Midbrain (tissue), 1 donor: ENCODE results near the gene OSBP2.

Experiments
- DNase-seq: peaks from one replicate; lab custom pipeline; 2025; lab: John Stamatoyannopoulos, UW

OSBP2 gene

DNA sequence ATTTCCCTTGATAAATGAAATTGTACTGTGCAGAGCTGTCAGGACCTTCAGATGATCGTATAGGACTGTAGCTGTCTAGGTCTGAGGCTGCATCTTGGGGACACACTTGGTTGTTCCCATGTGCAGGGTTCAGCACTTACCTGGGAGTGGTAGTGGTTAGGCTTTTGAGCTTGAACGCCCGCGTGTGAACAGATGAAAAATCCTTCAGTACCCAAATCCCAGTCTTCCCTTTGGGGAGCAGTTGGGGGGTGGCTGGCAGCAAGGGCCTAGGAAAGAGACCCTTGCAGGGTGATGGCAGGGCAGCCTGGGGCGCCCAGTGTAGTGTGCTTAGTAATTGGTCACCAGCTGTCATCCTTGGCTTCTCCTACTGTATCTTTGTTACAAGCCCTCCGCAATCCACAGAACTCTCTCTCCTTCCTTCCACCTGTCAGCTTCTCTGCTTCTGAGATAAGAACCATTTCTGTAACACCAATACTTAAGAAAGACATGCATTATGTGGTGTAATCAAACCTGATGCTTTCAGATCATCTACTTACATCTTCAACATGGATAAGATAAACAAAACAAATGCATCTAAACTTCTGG, 209.3 kb downstream of the OSBP2 start:
- DNase-seq, result no peak

DNA sequence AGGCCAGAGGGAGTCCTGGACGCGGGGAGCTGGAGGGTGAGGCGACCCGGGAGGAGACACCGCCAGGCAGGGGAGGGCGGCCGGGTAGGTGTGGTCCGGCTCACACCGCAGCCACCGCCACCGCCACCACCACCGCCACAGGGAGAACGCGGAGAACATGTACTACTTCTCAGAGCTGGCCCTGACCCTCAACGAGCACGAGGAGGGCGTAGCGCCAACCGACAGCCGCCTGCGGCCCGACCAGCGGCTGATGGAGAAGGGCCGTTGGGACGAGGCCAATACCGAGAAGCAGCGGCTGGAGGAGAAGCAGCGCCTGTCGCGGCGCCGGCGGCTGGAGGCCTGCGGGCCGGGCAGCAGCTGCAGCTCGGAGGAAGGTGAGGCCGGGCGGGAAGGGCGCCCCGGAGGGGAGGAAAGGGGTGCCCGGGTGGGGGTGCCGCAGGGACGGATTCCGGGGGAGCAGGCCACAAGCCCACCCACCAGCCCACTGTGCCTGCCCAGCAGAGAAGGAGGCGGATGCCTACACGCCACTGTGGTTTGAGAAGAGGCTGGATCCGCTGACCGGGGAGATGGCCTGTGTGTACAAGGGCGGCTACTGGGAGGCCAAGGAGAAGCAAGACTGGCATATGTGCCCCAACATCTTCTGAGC, 211.1 kb downstream of the OSBP2 start:
- DNase-seq, result no peak

- no peak for DNase-seq
These were observed 211.7 kb downstream of the OSBP2 start for GRCh38 chr22:30906411-30906810.

DNA sequence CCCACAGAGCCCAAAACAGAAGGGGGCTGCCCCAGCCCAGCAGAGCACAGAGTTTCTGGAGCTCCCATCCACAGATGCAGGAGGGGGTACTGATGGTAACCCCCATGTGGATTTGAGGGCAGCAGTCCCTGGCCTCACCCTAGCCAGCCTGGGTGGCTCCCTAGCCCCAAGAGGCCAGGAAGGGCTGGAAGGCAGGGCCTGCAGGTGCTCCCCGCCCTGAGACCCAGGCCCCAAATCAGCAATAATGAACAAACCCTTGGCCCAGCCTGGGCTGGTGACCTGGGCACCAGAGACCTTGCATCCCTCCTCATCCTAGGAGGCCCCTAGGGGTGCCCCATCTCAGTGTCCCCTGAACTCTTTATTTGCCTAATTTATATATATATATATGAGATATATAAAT, 212.3 kb downstream of the OSBP2 start:
- no peak for DNase-seq

DNA sequence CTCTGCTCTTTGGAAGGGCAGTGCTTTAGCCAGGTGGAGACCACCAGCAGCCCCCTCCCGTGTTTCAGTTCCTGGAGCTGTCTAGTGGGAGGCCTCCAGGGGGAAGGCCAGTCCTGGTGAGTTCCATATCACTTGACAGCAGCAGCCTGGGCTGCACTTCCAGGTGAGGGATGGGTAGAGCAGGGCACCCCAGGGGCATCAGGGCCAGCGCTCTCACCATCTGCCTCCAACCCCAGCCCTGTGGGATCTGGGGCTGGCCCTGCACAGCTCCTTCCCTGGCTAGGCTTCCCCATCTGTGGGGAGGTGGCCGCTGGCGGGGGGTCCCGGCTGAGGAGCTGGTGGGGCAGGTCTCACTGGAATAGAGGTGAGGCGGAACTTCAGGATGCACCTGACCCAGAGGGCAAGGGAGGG, 213.4 kb downstream of the OSBP2 start:
- DNase-seq, result no peak

GRCh38 chr22:30909306-30909705, 214.6 kb downstream of the OSBP2 start:
- no peak for DNase-seq

DNA sequence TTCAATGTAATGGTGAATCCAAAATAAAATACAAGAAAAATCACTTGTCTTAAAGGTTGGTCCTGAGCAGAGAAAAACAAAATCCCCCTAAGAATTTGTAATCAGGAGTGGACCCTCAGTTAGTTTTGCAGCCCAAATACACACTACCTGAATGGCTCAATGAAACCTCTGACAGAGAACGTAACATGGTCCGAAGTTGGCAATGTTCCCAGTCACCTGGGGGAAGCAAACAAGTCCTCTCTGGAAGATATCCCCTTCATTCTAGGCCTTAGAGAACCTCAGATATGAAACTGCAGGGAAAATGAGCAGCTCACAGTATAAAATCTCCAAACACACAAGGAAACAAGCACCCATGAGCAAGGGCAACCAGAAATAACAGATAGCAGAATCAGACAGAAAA, 215.7 kb downstream of the OSBP2 start:
- DNase-seq, result no peak

- no peak for DNase-seq
These were observed 224.1 kb downstream of the OSBP2 start for GRCh38 chr22:30918761-30919160.

- no peak for DNase-seq
These were observed 225.3 kb downstream of the OSBP2 start for GRCh38 chr22:30919973-30920372.

GRCh38 chr22:30920407-30920806, 225.7 kb downstream of the OSBP2 start:
- DNase-seq, result peak; percentile 69

DNA sequence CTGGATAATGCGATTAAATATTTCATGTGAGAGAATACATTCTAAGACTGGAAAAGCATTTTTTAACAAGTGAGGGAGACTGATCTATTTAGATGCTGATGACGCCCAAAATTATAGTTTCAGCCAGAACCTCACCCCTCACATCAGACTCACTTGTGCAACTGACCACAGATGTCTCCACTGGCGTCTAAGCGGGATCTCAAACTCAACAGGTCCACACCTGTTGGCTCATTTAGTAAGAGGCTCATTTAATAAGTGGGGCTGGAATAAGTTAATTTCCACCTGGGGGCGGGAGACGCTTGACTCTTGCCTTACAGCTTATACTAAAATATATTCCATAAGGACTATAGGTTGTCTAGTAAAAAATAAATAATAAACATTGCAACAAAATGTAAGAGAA, 226.4 kb downstream of the OSBP2 start:
- DNase-seq, result no peak

- peak; percentile 15 for DNase-seq
These were observed 227.5 kb downstream of the OSBP2 start for GRCh38 chr22:30922151-30922611.

DNA sequence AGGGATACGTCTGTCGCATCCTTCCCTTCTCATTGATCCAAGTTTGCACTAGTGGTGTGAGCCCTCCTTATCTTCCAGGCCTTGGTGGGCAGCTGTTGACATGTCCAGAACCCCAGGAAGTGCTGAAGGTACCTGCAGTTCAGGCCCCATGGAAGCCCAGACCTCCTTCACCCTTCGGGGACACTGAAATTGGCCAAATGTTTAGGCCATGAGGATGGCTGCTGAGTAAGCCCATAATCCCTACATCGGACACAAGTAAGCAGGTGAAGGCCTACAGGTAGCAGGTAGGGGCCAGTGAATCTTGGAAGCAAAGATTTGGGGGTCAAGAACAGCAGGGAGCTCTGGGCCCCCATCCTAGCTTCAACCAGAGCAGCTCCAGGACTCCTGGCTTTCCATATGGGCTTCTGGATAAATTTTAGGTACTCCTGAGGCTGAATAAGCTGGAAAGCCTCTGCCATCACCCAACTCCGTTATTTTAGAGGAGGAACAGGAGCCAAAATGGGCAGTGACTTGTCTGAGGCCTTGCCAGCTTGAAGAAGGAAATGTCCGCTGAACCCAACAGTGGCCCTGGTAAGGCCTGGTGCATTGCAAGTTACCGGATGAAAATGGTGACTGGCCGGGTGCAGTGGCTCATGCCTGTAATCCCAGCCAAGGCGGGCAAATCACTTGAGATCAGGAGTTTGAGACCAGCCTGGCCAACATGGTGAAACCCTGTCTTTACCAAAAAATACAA, 228.7 kb downstream of the OSBP2 start:
- DNase-seq, result no peak

GRCh38 chr22:30925667-30926066, 231.0 kb downstream of the OSBP2 start:
- DNase-seq, result no peak

DNA sequence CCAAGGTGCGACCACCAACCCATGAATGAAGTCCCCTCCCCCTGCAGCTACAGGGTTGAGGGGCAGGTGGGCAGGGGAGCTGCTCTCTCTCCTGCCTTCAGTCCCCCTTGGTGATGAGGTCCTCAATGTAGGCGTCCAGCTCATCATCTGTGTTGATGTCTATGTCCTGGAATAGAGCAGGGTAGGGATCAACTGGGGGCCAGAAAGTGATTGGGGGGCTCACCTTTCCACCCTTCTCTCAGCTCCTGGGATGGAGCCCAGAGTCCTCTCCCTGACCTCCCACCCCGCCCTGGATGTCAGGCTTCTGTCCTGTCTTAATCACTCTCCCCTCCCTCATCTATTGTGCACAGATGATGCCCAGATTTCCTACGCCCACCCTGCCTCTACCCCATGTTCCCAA, 232.0 kb downstream of the OSBP2 start:
- no peak for DNase-seq

DNA sequence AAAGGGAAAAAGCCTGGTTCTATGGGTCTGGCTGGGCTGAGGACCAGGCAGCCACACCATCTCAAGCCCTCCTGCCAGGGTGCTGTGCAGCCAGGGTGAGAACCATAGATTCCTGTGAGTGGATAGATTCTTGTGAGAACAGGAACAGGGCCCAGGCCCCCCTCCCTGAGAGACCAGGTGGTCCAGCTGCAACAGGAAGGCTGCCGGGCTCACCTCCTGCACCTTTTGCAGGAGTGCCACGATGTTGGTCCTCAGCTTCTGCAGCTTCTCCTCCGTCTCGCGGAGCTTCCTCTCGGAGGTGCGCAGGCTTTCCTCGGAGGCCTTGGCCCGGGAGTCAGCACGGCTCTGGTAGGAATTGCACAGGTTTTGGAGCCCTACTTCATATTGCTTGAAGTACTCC, 233.1 kb downstream of the OSBP2 start:
- DNase-seq, result no peak

- DNase-seq, result no peak
These were observed 233.7 kb downstream of the OSBP2 start for GRCh38 chr22:30928401-30928800.

- DNase-seq, result no peak
These were observed 235.6 kb downstream of the OSBP2 start for GRCh38 chr22:30930228-30930627.

DNA sequence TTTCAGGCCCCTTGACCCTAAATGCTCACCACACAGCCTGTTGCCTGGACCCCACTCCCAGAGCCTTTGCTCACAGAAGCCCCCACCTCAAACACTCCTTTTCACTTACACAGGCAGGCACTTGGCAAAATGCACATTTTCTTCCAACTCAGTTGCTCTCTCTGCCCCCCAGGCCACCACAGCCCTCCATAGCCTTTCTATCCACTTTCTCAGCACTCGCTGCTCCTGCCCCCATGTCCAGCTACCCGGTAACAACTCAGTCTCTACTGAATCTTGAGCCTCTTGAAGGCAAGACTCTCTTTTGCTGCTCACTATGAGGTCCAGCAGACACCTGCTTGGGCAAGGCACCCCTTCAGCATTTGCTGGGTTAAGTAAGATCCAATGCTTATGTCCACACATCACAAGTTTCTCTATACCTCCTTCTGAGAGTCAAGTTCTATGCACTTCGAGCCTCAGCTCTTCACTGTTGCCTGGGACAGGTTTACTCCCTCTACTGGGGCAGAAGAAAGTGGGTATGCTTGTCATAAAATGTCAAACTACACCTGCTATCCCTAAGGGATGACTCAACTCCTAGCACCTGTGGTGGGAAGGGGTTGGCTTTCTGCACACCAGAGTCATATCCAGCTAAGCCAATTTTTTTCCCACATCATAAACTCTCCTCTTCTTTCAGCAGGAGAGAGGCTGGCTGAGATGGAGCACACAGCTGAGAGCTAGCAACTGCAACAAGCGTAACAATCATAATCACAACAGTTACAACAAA, 237.0 kb downstream of the OSBP2 start:
- no peak for DNase-seq

GRCh38 chr22:30932661-30933060, 238.0 kb downstream of the OSBP2 start:
- no peak for DNase-seq

DNA sequence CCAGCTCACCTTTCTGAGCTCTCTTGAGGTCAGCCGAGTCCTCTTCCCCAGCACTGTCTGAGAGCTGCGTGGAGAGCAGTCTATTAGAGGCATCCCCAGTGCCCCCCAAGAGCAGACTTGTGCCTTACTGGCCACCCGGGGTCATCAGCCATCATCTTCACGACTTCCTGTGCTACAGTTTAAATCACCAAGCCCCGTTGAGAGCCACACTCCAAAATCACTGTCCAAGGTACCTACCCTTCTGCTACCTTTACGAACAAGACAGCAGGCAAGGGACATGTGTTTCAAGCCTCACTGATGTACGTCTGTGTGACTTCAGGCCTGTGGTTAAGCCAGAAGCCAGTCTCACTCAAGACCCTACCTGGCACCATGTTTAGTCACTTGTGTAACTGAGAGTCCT, 238.8 kb downstream of the OSBP2 start:
- DNase-seq, result no peak

- no peak for DNase-seq
These were observed 239.4 kb downstream of the OSBP2 start for GRCh38 chr22:30934053-30934452.
